H1 (cell line): ENCODE results near the gene LRRC32. TPM values are rescaled to one million over a fixed set of nuclear protein-coding genes. Genes with fewer than 3 reads are reported as not detected.

Source experiments
- KDM4A ChIP-seq: IDR thresholded peaks from one replicate; pipeline ENCODE4 v1.7.1; 2012; ENCODE audit warnings: low read depth, mild to moderate bottlenecking, moderate library complexity, low read length, inconsistent platforms; ENCODE audit not compliant: severe bottlenecking
- polyA plus RNA-seq, 7 experiments: library from polyadenylated mRNA; depleted of rRNA in 3 of 7; stranded (reverse) in 5 of 7; unstranded in 2 of 7; fragments of >200 nt in 5 of 7; fragments of 200-250 nt in 2 of 7; gene quantifications; 1 replicate in 5 of 7; 2 replicates in 1 of 7; 4 replicates in 1 of 7; pipeline versions ENCODE4 v1.2.1 to v1.2.3, GENCODE V29; 2011 to 2013; ENCODE audit warnings: missing spikeins in 2 of 7, mixed read lengths in 2 of 7
- total RNA-seq: library from RNA; stranded (reverse); fragmentation: NEBNext Ultra II Directional; extraction: Animal tissue kit (Norgen Biotek cat#: 25700); gene quantifications from 2 replicates; pipeline ENCODE4 v1.2.1, GENCODE V29; 2021

Gene LRRC32
- total and polyA plus RNA-seq, 2 of the 8 experiments (the other 6 are each of a cell fraction or from before 2014, with no cell fraction given) = 0.99 to 1.9 TPM

DNA sequence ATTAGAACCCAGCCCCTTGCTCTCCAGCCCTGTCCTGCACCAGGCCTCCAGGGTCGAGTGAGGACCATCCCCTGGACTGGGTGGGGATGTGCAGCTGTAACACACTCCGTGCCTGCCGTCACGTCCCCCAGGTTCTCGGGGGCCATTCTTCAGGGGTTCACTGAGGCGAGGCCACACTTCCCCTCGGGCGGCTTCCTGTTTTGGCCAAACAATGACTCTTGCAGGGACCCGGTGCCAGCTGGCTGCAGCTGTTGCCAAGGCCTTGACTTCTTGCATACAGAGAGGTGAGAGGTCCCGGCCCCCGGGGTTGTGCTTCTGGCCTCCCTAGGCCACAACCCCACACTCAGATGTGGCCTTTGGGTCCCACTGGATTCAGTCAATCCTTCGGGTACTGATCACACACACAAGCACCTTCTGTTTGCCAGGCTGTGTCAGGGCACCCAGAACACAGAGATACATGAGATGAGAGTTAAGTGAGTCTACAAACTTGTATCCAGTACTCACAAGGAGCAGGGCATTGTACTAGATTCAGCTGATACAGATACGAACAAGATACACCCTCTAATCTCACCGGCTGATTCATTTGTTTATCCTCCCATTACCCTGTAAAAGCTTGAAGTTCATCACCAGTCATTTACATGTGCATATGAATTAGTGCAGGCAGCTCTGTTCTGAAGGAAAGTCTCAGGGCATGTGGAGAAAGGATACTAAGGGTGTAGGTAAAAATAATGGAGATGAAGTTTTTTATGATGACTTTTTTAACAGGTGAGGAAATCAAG is 32.9 kb downstream of the LRRC32 start (continued):
- TF ChIP-seq KDM4A = no peak
